ENCODE measurements around the gene NTM. TPM values are rescaled to one million over a fixed set of nuclear protein-coding genes. Genes with fewer than 3 reads are reported as not detected.

NTM gene
- total RNA-seq, 1 donor from 2014 or later = not detected

DNA sequence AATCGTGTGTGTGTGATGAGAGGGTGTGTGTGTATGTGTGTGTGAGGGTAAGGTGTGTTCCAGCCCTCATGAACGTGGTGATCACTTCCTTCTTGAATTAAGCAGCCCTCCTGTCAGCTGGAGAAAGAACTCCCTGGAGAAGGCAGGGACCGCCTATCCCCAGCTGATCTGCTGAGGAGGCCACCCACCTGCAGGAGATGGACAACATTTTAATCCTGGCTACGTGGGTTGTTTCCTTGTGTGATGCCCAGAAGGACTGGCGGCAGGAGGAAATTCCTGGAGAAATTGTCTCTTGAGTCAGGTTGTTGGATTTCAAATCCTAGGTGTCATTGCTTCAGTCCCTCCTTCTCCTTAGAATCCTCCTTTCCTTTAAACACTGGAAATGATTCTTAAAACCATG is 878.8 kb downstream of the NTM start:
- no peaks in the 10 kb centered on the region for H3K36me3 Mint-ChIP-seq (ENCODE audit: low read depth)
- no peak overlapping the region for H3K4me3 Mint-ChIP-seq
- no peak overlapping the region for H3K27ac Mint-ChIP-seq
- H3K27me3 Mint-ChIP-seq (ENCODE audit: insufficient read depth) = no peaks in the 10 kb centered on the region
- H3K9me3 Mint-ChIP-seq = no peaks in the 10 kb centered on the region
- DNase-seq (ENCODE audit: low spot score) = no peak
- no peaks in the 10 kb centered on the region for H3K4me1 Mint-ChIP-seq (ENCODE audit: low read depth)
- intact Hi-C loops (cut with micrococcal nuclease) = no loop called here

DNA sequence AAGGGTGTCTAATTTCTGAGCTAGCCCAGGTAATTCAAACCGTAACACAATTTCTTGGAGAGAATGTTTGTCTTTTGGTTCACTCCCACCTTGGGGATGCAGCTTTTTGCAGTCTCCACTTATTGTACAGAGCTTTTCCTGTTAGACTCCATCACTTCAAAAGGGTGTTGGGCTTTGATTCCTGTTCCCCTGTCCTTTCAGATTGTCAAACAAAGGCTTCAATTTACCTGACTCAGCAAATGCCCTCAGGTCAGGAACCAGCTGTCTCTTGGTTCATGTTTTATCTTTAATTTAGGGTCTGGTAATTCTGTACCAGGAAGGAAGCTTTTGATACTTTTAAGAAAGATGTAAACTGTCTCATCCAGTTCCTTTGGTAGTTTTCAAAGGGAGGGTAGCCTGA is 880.6 kb downstream of the NTM start:
- no peak for DNase-seq (ENCODE audit: low spot score)
- intact Hi-C loops (cut with micrococcal nuclease) = no loop called here
- Mint-ChIP-seq H3K4me1 (ENCODE audit: low read depth) (no peaks in the 10 kb centered on the region), H3K4me3 (no peak overlapping the region), H3K36me3 (ENCODE audit: low read depth) (no peaks in the 10 kb centered on the region), H3K27me3 (ENCODE audit: insufficient read depth) (no peaks in the 10 kb centered on the region), H3K27ac (no peak overlapping the region), H3K9me3 (no peaks in the 10 kb centered on the region)

DNA sequence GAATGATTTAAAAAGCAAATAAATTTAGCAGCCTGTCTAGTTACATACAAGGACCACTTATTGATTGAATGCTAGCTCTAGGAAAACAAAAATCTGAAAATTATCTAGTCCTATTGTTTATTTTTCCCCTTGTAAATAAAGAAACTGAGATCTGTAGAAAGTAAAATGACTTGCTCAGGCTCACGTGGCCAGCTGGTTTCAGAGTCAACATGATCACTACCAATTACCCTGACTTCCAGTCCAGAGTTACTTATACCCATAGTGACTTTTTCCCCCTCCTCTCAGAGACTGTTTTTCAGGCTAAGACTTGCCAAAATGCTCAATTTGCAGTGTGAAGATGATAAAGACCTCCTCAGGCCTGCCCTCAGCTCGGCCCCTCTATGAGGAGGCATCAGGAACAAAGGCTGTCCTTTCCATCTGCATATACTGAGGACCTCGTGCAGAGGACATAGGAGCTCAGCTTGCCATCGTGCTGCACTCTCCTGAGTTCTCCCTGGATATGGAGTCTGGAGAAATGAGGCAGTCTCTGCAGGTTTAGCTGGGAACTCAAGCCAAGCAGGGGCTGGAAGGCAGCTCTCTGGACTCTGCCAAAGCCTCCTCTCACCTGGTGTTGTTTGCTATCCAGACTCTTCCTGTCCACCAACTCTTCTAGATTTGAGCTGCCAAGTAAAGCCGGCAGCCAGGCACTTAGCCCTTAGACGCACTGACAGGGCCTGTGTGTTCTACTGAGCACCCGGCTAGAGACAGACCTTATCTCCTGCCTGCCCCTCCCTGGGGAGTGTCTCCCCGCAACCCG is 883.3 kb downstream of the NTM start:
- intact Hi-C loops (cut with micrococcal nuclease) = no loop called here
- H3K4me3 Mint-ChIP-seq = no peak overlapping the region
- H3K27ac Mint-ChIP-seq = no peak overlapping the region
- H3K36me3 Mint-ChIP-seq (ENCODE audit: low read depth) = no peaks in the 10 kb centered on the region
- H3K4me1 Mint-ChIP-seq (ENCODE audit: low read depth) = no peaks in the 10 kb centered on the region
- no peaks in the 10 kb centered on the region for H3K9me3 Mint-ChIP-seq
- no peaks in the 10 kb centered on the region for H3K27me3 Mint-ChIP-seq (ENCODE audit: insufficient read depth)
- DNase-seq (ENCODE audit: low spot score) = no peak

DNA sequence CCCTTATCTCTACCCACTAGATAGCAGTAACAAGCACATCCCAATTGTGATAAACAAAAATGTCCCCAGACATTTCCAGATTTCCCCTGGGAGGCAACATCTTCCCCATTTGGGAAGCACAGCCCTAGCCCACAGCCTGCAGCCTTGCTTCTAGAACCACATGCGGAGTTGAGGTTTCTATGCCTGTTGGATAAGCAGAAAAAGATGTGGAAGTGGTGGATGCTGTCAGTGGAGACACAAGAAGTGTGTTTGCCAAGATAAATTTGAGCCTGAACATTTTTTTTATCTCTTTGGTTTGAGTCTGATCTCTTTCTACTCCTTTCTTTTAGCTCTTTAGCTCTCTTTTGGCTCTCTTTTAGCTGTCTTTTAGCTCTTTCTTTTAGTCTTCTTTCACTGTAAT is 884.5 kb downstream of the NTM start:
- intact Hi-C loops (cut with micrococcal nuclease) = no loop called here
- Mint-ChIP-seq H3K27ac (no peak overlapping the region), H3K27me3 (ENCODE audit: insufficient read depth) (no peaks in the 10 kb centered on the region), H3K4me3 (no peak overlapping the region), H3K36me3 (ENCODE audit: low read depth) (no peaks in the 10 kb centered on the region), H3K9me3 (no peaks in the 10 kb centered on the region), H3K4me1 (ENCODE audit: low read depth) (no peaks in the 10 kb centered on the region)
- DNase-seq (ENCODE audit: low spot score) = no peak

DNA sequence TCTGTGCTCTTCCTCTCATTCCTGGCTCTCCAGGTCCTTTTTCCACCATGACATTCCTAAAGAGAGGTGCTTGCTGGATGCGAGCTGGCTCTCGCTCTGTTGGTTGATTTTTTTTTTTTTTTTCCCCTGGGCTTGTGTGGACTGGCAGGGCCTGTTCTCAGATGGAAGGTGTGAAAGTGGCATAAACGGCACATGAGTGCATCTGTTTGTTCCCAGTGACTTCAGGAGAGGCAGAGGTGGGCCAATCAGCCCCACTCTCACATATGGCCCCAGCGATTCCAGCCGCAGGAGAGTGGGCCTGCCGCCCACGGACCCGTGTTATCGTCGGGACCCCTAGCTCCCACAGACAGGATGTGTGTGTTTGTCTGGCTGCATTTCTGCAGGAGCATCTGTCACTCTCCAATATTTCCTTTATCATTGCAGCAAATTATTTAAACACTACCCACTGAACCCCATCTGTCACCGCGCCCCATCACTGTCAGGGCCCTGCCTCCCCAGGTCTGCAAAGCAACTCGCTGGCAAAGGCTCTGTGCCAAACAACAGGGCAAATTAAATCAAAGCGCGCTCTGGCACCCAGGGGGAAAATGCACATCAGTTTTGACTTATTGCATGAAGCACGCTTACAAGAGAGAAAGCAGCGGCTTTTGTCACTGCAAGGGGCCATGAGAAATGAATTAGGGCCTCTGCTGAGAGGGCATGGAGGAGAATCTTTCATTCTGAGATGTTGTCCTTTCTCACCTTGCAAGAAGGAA is 886.3 kb downstream of the NTM start:
- H3K27me3 Mint-ChIP-seq (ENCODE audit: insufficient read depth) = no peaks in the 10 kb centered on the region
- H3K4me1 Mint-ChIP-seq (ENCODE audit: low read depth) = no peaks in the 10 kb centered on the region
- peaks cover 5% of the 10 kb centered on the region for H3K9me3 Mint-ChIP-seq
- H3K36me3 Mint-ChIP-seq (ENCODE audit: low read depth) = no peaks in the 10 kb centered on the region
- DNase-seq (ENCODE audit: low spot score) = no peak
- no peak overlapping the region for H3K27ac Mint-ChIP-seq
- no peak overlapping the region for H3K4me3 Mint-ChIP-seq
- intact Hi-C loops (cut with micrococcal nuclease) = no loop called here

DNA sequence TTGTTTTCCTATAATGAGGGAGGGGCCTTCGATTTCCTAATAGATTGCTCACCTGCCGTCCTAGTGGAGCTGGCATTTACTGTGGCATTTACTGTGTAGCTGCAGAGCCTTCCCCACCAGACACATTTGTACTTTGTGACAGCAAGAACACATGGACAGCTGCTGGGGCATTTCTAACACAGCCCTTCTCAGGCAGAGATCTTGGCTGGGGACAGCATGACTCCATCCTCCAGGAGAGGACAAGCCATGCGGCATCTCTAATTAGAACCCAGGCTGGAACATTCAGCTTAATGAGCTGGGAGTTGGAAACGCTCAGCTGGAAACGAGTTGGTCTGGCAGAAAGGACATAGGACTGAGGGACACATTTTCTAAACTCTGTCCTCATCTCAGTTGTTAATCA is 887.5 kb downstream of the NTM start:
- H3K36me3 Mint-ChIP-seq (ENCODE audit: low read depth) = no peaks in the 10 kb centered on the region
- H3K27ac Mint-ChIP-seq = no peak overlapping the region
- no peak for DNase-seq (ENCODE audit: low spot score)
- peaks cover 5% of the 10 kb centered on the region for H3K9me3 Mint-ChIP-seq
- H3K4me3 Mint-ChIP-seq = no peak overlapping the region
- H3K27me3 Mint-ChIP-seq (ENCODE audit: insufficient read depth) = no peaks in the 10 kb centered on the region
- intact Hi-C loops (cut with micrococcal nuclease) = no loop called here
- H3K4me1 Mint-ChIP-seq (ENCODE audit: low read depth) = no peaks in the 10 kb centered on the region

DNA sequence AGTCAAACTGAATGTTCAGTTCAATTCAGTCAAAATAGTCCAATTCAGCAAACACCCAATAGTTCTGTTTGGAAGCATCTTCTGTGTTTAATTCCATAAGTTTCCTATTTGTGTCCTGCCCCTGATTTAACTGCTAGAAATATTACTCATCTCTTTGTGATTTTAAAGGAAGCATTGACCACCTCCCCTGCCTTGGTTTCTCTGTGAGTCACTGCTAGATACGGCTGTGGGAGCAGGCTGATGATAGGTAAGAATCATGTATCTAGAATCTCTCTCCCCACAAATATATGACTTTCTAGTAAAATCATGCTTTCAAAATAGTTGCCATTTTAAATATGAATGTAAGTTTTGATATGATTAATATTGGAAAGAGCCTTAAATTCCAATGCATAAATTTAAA is 888.5 kb downstream of the NTM start:
- Mint-ChIP-seq H3K4me1 (ENCODE audit: low read depth) (no peaks in the 10 kb centered on the region), H3K36me3 (ENCODE audit: low read depth) (no peaks in the 10 kb centered on the region)

DNA sequence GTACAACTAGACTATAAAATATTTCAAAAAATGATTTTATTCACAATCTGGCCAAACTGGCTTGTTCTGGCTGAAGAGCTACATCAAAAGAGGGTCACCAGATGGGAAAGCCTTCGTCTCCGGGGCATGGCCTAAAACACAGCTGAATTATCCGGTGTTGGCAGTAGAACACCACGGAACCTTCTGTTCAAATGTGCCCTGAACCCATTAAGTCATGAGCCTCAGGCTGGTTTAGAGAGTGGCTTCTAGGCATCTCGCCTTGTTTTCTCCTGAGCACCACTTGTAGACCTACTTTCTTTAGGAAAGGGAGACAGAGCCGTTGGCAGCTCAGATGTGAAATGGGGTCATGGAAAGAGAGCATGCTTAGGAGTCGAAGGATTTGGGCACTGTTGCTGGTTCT is 890.2 kb downstream of the NTM start:
- no peak for DNase-seq (ENCODE audit: low spot score)
- H3K4me1 Mint-ChIP-seq (ENCODE audit: low read depth) = no peaks in the 10 kb centered on the region
- no peak overlapping the region for H3K27ac Mint-ChIP-seq
- no peak overlapping the region for H3K4me3 Mint-ChIP-seq
- no peaks in the 10 kb centered on the region for H3K27me3 Mint-ChIP-seq (ENCODE audit: insufficient read depth)
- intact Hi-C loops (cut with micrococcal nuclease) = no loop called here
- no peaks in the 10 kb centered on the region for H3K36me3 Mint-ChIP-seq (ENCODE audit: low read depth)
- peaks cover 5% of the 10 kb centered on the region for H3K9me3 Mint-ChIP-seq

More for the DNA sequence above, 888.5 kb downstream of the NTM start:
- no peaks in the 10 kb centered on the region for H3K27me3 Mint-ChIP-seq (ENCODE audit: insufficient read depth)
- H3K27ac Mint-ChIP-seq = no peak overlapping the region
- H3K4me3 Mint-ChIP-seq = no peak overlapping the region
- no peak for DNase-seq (ENCODE audit: low spot score)
- H3K9me3 Mint-ChIP-seq = peaks cover 5% of the 10 kb centered on the region
- intact Hi-C loops (cut with micrococcal nuclease) = no loop called here

DNA sequence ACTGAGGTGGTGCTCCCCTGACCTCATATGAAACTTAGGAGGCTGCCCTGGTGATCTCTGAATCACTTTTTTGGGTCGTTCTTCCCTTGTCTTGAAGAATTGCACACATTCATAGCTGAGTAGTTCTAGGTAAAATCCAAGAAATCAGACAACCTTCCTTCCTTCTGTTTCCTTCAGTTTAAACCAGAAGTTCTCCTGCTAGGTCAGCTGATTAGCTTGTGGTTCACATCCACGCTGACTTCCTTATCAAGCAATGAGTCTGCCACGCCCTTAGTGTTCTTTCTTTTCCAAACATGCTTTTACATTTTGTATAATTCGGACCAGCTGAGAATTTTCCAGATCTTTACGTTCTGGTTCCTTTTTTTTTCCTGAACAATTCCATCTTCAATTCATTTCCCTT is 892.8 kb downstream of the NTM start:
- Mint-ChIP-seq H3K4me3 (no peak overlapping the region), H3K27me3 (ENCODE audit: insufficient read depth) (no peaks in the 10 kb centered on the region), H3K36me3 (ENCODE audit: low read depth) (no peaks in the 10 kb centered on the region), H3K4me1 (ENCODE audit: low read depth) (no peaks in the 10 kb centered on the region), H3K9me3 (peaks cover 5% of the 10 kb centered on the region), H3K27ac (no peak overlapping the region)
- intact Hi-C loops (cut with micrococcal nuclease) = no loop called here
- no peak for DNase-seq (ENCODE audit: low spot score)

DNA sequence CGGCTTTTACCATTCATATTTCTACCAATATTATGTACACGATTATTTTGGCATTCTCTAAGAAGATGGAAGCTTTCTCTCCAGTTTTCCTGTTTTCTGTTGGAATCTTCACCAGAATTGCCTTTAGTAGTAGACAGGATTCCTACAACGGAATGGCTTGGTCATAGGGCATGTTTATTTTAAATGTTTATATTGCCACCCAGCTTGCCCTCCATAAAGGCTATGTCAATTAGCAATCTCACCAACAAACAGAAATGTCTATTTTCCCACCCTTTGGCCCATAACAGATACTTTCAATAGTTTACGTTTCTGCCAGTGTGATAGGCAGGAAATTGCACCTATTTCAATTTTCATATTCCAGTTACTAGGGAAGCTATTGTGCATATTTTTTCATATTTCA is 893.5 kb downstream of the NTM start:
- intact Hi-C loops (cut with micrococcal nuclease) = no loop called here
- H3K27ac Mint-ChIP-seq = no peak overlapping the region
- no peaks in the 10 kb centered on the region for H3K4me1 Mint-ChIP-seq (ENCODE audit: low read depth)
- peaks cover 5% of the 10 kb centered on the region for H3K9me3 Mint-ChIP-seq
- DNase-seq (ENCODE audit: low spot score) = no peak
- no peaks in the 10 kb centered on the region for H3K36me3 Mint-ChIP-seq (ENCODE audit: low read depth)
- H3K27me3 Mint-ChIP-seq (ENCODE audit: insufficient read depth) = no peaks in the 10 kb centered on the region
- H3K4me3 Mint-ChIP-seq = no peak overlapping the region

DNA sequence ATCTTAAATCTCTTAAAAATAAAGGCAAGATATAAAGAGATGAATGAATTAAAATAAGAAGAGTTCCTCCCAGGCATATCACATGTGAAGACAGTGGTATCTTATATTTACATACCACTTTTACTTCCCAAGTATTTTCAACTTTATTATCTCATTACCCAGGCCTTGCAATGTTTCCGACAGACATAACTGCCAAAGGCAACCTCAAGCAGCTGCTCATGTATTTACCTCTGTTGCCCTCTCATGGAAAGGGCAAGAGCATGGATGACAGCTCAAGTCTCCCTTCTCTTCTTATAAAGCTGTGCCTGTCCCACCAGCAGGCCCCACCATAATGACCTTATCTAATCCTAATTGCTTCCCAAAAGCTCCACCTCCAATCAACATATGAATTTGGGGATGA is 894.2 kb downstream of the NTM start:
- Mint-ChIP-seq H3K27ac (no peak overlapping the region), H3K4me3 (no peak overlapping the region), H3K36me3 (ENCODE audit: low read depth) (no peaks in the 10 kb centered on the region), H3K4me1 (ENCODE audit: low read depth) (no peaks in the 10 kb centered on the region), H3K27me3 (ENCODE audit: insufficient read depth) (no peaks in the 10 kb centered on the region), H3K9me3 (peaks cover 5% of the 10 kb centered on the region)
- intact Hi-C loops (cut with micrococcal nuclease) = no loop called here
- no peak for DNase-seq (ENCODE audit: low spot score)

DNA sequence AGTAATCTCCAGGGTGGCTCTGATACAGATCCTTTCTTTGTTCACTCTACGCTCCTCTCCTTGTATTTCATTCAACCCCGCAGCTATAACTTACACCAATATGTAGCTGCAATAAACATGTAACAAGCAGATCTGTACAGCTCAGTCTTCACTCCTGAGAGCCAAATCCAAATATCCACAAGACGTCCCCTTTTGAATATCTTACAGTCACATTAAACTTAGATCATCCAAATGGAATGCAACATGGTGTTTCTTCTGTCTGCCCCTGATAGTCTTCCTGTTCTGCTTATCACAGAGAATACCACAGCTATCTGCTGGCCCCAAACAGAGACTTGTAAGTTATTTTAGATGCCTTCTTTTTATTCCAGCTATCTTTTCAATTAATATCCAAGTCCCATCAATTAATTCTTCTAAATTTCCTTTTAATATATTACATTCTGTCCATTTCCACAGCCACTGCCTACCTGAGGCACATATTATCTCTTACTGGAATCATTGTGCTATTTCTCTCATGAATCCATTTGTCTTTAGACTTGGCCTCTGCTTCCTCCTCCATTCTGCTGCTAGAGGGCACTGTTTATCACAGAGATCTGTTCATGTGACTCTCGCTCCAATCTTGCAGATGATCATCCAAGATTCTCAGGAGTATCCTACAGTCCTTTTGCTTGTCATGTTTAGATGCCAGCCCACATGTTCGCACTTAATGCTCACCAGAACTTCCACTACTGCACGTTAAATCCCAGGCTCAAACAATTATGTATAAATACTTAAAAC is 908.6 kb downstream of the NTM start:
- H3K36me3 Mint-ChIP-seq (ENCODE audit: low read depth) = no peaks in the 10 kb centered on the region
- intact Hi-C loops (cut with micrococcal nuclease) = no loop called here
- H3K9me3 Mint-ChIP-seq = no peaks in the 10 kb centered on the region
- no peaks in the 10 kb centered on the region for H3K27me3 Mint-ChIP-seq (ENCODE audit: insufficient read depth)
- H3K27ac Mint-ChIP-seq = no peak overlapping the region
- H3K4me3 Mint-ChIP-seq = no peak overlapping the region
- H3K4me1 Mint-ChIP-seq (ENCODE audit: low read depth) = no peaks in the 10 kb centered on the region
- DNase-seq (ENCODE audit: low spot score) = no peak

DNA sequence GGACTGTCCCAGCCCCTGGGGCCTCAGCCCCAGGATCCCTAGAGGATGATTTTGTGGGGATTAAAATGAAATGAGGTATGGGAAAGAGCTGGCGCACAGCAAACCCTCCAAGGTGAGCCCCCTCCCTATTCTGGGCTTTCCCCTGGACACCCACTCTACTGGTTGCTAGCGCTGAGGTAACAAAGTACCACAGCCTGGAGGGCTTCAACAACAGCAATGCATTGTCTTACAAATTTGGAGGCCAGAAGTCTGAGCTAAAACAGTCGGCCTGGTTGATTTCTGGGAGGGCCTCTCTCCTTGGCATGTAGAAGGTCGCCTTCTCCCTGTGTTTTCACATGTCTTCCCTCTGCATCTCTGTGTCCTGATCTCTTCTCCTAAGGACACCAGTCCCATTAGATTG is 913.6 kb downstream of the NTM start:
- Mint-ChIP-seq H3K4me3 (no peak overlapping the region), H3K36me3 (ENCODE audit: low read depth) (no peaks in the 10 kb centered on the region), H3K27ac (no peak overlapping the region), H3K4me1 (ENCODE audit: low read depth) (no peaks in the 10 kb centered on the region), H3K9me3 (no peaks in the 10 kb centered on the region), H3K27me3 (ENCODE audit: insufficient read depth) (no peaks in the 10 kb centered on the region)
- intact Hi-C loops (cut with micrococcal nuclease) = no loop called here
- DNase-seq (ENCODE audit: low spot score) = no peak
